GM19328 (cell line): ENCODE measurements around the gene USP47.

ENCODE experiments used
- ATAC-seq: cut with Tn5 transposase; IDR thresholded peaks from one replicate; pipeline ENCODE4 v1.9.1; 2021; ENCODE audit warnings: mild to moderate bottlenecking, moderate library complexity; ENCODE audit not compliant: unreplicated experiment

The USP47 gene

GRCh38 chr11:11996321-11997048 lies 154.7 kb downstream of the USP47 start:
- no peak for ATAC-seq

GRCh38 chr11:11997049-11997322 lies 155.2 kb downstream of the USP47 start:
- ATAC-seq: no peak

GRCh38 chr11:11998091-11998781 lies 156.5 kb downstream of the USP47 start:
- ATAC-seq: no peak

- no peak for ATAC-seq
These were observed 159.4 kb downstream of the USP47 start for GRCh38 chr11:12001186-12001585.

- no peak for ATAC-seq
These were observed 161.6 kb downstream of the USP47 start for GRCh38 chr11:12003336-12003735.

GRCh38 chr11:12003815-12004214 lies 162.0 kb downstream of the USP47 start:
- no peak for ATAC-seq

GRCh38 chr11:12005061-12005460 lies 163.3 kb downstream of the USP47 start:
- ATAC-seq: no peak

GRCh38 chr11:12005476-12005875 lies 163.7 kb downstream of the USP47 start:
- no peak for ATAC-seq

GRCh38 chr11:12006552-12007229 lies 164.9 kb downstream of the USP47 start:
- ATAC-seq: no peak

- ATAC-seq: no peak
These were observed 165.4 kb downstream of the USP47 start for GRCh38 chr11:12007230-12007593.

- ATAC-seq: no peak
These were observed 166.3 kb downstream of the USP47 start, which contains the start of gene DKK3 for GRCh38 chr11:12007769-12008737. TSS of gene DKK3 (minus strand) at chr11:12008626. CDS start at chr11:12008582, 44 bp downstream.
